AG04450 (cell line): Measurements from ENCODE around the gene COL25A1. TPM values are rescaled to one million over a fixed set of nuclear protein-coding genes. Genes with fewer than 3 reads are reported as not detected.

Source experiments
- CTCF ChIA-PET: fragments of 300-600, 350-600 bp; formaldehyde crosslinking; extraction: SDS; loops from one replicate; lab custom pipeline; 2022; ENCODE audit warnings: antibody characterized with exemption, inconsistent platforms; lab: Charles Lee
- POLR2A ChIA-PET: fragments of 350-600 bp; formaldehyde crosslinking; extraction: SDS; loops from one replicate; lab custom pipeline; 2021; ENCODE audit warnings: antibody characterized with exemption, inconsistent platforms; lab: Yijun Ruan, JAX
- DNase-seq: peaks from one replicate; pipeline ENCODE4 v3.0.0-alpha.2; 2011; ENCODE audit warnings: low read depth, low spot score
- H3K27ac ChIP-seq: one replicate; pipeline ENCODE4 v1.5.1; 2012; ENCODE audit warnings: low read depth, low read length, control low read depth
- H3K27me3 ChIP-seq: one replicate; pipeline ENCODE4 v1.6.0; 2012; ENCODE audit warnings: low read length; ENCODE audit not compliant: control insufficient read depth, insufficient read depth
- H3K4me3 ChIP-seq: 2 replicates; pipeline ENCODE4 v1.5.1; 2011; ENCODE audit warnings: mild to moderate bottlenecking, low read depth, low read length, control low read depth
- H3K9me3 ChIP-seq: 2 replicates; pipeline ENCODE4 v1.5.1; 2012; ENCODE audit warnings: low read length; ENCODE audit not compliant: control insufficient read depth, insufficient read depth
- polyA plus RNA-seq: library from polyadenylated mRNA; depleted of rRNA; stranded (reverse); fragments of >200 nt; gene quantifications from 2 replicates; pipeline ENCODE4 v1.2.3, GENCODE V29; 2011
- TF ChIP-seq, protein P1 (sequence below): IDR thresholded peaks from 2 replicates; pipeline ENCODE4 v1.5.1; 2011; ENCODE audit warnings: low read depth, low read length, control low read depth, inconsistent platforms

Gene COL25A1
- polyA plus RNA-seq, 1 experiment: not detected

DNA sequence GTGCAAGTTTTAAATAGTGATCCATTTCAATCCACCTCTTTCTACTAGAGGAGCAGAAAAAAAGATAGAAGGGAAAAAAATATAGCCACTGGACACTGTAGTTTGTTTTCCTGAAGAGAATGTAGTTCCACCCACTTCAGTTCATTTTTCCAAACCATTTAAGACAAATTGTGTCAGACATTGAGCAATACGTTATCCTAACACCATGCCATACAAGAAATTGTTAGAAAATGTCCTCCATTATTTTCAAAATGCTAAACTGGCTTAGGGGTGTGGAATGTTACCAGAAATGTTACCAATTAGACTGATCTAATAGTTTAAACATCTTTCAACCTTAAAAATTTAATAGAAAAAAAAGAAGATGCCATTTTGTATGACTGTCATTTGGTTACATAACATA lies 491.0 kb downstream of the COL25A1 start:
- Histone ChIP-seq H3K4me3 (no peak overlapping the region), H3K27me3 (no peaks in the 10 kb centered on the region), H3K27ac (no peak overlapping the region), H3K9me3 (no peaks in the 10 kb centered on the region)
- ChIA-PET CTCF (no interaction called here), POLR2A (no interaction called here)
- TF ChIP-seq, protein P1, sequence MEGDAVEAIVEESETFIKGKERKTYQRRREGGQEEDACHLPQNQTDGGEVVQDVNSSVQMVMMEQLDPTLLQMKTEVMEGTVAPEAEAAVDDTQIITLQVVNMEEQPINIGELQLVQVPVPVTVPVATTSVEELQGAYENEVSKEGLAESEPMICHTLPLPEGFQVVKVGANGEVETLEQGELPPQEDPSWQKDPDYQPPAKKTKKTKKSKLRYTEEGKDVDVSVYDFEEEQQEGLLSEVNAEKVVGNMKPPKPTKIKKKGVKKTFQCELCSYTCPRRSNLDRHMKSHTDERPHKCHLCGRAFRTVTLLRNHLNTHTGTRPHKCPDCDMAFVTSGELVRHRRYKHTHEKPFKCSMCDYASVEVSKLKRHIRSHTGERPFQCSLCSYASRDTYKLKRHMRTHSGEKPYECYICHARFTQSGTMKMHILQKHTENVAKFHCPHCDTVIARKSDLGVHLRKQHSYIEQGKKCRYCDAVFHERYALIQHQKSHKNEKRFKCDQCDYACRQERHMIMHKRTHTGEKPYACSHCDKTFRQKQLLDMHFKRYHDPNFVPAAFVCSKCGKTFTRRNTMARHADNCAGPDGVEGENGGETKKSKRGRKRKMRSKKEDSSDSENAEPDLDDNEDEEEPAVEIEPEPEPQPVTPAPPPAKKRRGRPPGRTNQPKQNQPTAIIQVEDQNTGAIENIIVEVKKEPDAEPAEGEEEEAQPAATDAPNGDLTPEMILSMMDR: no peak
- no peak for DNase-seq

DNA sequence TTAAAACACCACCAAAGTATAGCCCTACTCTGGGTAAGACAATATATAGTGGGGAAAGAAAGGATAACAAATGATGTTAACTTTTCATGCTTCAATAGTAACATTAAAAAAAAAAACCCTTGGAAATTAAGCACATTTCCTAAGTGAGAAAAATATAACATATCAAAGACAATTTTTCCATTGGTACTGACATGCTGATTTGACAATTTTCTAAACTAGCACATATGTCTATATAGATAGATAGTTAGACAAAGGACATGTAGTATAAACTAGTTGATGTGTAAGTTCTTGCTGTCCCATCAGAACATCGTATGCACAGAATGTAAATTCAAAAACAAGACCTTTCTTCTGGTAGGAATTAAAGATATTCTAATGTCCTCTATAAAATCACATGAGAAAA lies 492.4 kb downstream of the COL25A1 start:
- POLR2A ChIA-PET: no interaction called here
- Histone ChIP-seq H3K27ac (no peak overlapping the region), H3K27me3 (no peaks in the 10 kb centered on the region), H3K4me3 (no peak overlapping the region), H3K9me3 (no peaks in the 10 kb centered on the region)
- TF ChIP-seq, protein P1: no peak
- CTCF ChIA-PET: no interaction called here
- DNase-seq: no peak

DNA sequence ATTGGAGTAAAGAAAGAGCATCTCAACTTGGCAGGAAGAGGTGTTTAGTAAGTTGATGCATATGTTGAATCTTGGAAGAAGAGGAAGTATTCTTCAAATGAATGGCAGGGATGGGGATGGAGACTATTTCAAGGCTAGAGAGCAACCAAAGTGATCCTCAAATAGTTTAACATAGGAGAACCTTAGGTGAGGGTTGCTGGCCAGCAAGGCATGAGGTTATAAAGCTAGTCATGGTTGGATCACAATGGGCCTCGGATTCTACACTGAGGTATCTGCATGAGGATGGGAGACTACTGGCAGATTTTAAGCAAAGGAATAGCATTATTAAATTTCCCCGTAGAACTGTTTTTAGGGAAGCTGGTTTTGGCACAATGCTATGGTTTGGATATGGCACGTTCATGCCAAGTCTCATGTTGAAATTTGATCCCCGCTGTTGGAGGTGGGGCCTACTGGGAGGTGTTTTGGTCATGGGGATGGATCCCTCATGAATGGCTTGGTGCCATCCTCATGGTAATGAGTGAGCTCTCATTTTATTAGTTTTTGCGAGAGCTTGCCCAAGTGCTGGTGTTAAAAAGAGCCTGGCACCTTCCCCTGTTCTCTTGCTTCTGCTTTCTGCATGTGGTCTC lies 497.7 kb downstream of the COL25A1 start:
- ChIA-PET POLR2A (no interaction called here), CTCF (interaction anchor here (0.7 to 1.0 kb wide), 2 partner anchors 532 to 601 kb away, joined by 4 to 5 read pairs; no protein-coding TSS in a partner anchor)
- no peak overlapping the region for H3K27ac ChIP-seq
- H3K27me3 ChIP-seq: no peaks in the 10 kb centered on the region
- H3K4me3 ChIP-seq: no peak overlapping the region
- H3K9me3 ChIP-seq: no peaks in the 10 kb centered on the region
- DNase-seq: no peak
- TF ChIP-seq, protein P1: no peak

DNA sequence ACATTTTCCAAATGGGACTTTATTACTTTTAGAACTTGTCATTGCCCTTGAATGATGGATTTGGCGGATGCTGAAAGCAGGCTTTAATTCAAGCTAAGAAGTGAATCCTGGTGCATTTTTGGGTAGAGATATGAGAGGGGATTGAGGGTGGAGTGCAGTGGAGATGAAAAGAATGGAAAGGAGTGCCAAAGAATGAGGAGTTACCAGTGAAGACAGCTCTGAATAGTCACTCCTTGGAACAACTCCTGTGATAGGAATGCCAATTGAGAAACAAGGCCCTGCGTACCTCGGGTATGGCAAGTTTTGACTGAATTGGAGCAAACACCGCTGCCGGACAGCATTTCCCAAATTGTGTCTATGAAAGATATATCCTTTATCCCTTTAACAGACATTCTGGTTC lies 503.2 kb downstream of the COL25A1 start:
- Histone ChIP-seq H3K27ac (no peak overlapping the region), H3K4me3 (no peak overlapping the region), H3K9me3 (no peaks in the 10 kb centered on the region), H3K27me3 (no peaks in the 10 kb centered on the region)
- ChIA-PET CTCF (interaction anchor here (1.0 kb wide), 1 partner anchor 16 kb away, joined by 3 read pairs; no protein-coding TSS in a partner anchor), POLR2A (no interaction called here)
- TF ChIP-seq, protein P1: no peak
- no peak for DNase-seq

DNA sequence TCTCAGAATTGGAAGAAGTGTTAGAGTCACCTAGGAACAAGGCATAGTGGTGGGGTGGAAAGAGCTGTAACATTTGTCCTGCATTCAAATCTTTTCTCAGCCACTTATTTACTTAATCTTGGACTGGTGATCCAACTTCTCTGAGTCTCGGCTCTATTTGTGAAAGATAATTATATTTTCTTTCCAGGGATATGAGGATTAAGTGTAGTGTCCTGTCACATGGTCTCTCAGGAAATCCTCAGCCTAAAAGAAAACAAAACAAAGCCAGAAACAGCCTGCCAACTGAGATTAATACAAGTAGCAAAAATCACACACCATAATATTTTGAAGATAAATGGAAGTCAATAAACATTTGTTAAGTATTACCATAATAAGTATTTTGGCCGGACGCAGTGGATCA lies 506.3 kb downstream of the COL25A1 start:
- no peaks in the 10 kb centered on the region for H3K9me3 ChIP-seq
- no peaks in the 10 kb centered on the region for H3K27me3 ChIP-seq
- H3K27ac ChIP-seq: no peak overlapping the region
- TF ChIP-seq, protein P1: no peak
- POLR2A ChIA-PET: no interaction called here
- CTCF ChIA-PET: no interaction called here
- H3K4me3 ChIP-seq: no peak overlapping the region
- no peak for DNase-seq
